ENCODE data around the gene ARHGAP18. TPM values are rescaled to one million over a fixed set of nuclear protein-coding genes. Genes with fewer than 3 reads are reported as not detected.

The ARHGAP18 gene
- total RNA-seq, 1 donor from 2014 or later, result 12.0 TPM

- Mint-ChIP-seq H3K36me3 (no peaks in the 10 kb centered on the region), H3K27ac (no peak overlapping the region), H3K4me3 (no peak overlapping the region), H3K4me1 (ENCODE audit: unreplicated experiment) (peaks cover 12% of the 10 kb centered on the region), H3K9me3 (peaks cover 5% of the 10 kb centered on the region), H3K27me3 (no peaks in the 10 kb centered on the region)
- DNase-seq (ENCODE audit: extremely low spot score, unreplicated experiment), result no peak
- no peak for TF ChIP-seq CTCF (conservative IDR thresholded peaks at IDR 0.05)
Measured at GRCh38 chr6:129657483-129657882, 52.5 kb downstream of the ARHGAP18 start.

DNA sequence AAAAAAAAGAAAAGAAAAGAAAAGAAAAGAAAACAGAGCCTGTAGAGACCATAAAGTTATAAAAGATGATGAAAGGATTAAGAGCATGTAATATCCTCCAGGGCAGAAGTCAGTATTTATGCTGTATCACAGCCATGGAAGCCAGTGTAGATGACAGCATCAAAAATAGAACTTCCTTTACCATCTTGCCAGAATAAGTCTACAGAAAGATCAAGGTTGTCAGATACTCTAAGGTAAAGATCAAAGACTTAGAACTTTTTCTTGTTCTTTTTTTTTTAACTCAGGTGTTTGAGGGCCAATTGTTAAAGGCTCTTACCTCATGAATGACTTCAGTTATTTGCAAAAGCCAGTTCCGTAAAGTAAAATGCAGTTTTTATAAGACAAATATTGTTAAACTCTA, 54.6 kb downstream of the ARHGAP18 start:
- H3K4me3 Mint-ChIP-seq, result no peak overlapping the region
- no peaks in the 10 kb centered on the region for H3K36me3 Mint-ChIP-seq
- DNase-seq (ENCODE audit: extremely low spot score, unreplicated experiment), result no peak
- H3K27me3 Mint-ChIP-seq, result no peaks in the 10 kb centered on the region
- TF ChIP-seq CTCF (conservative IDR thresholded peaks at IDR 0.05), result no peak
- H3K9me3 Mint-ChIP-seq, result peaks cover 4% of the 10 kb centered on the region
- peaks cover 7% of the 10 kb centered on the region for H3K4me1 Mint-ChIP-seq (ENCODE audit: unreplicated experiment)
- H3K27ac Mint-ChIP-seq, result no peak overlapping the region

GRCh38 chr6:129653746-129654145, 56.2 kb downstream of the ARHGAP18 start:
- no peak for TF ChIP-seq CTCF (conservative IDR thresholded peaks at IDR 0.05)
- Mint-ChIP-seq H3K27me3 (no peaks in the 10 kb centered on the region), H3K4me3 (no peak overlapping the region), H3K36me3 (no peaks in the 10 kb centered on the region), H3K9me3 (no peaks in the 10 kb centered on the region), H3K4me1 (ENCODE audit: unreplicated experiment) (peaks cover 8% of the 10 kb centered on the region), H3K27ac (no peak overlapping the region)
- no peak for DNase-seq (ENCODE audit: extremely low spot score, unreplicated experiment)

- Mint-ChIP-seq H3K4me3 (no peak overlapping the region), H3K36me3 (no peaks in the 10 kb centered on the region), H3K4me1 (ENCODE audit: unreplicated experiment) (peaks cover 9% of the 10 kb centered on the region), H3K27ac (no peak overlapping the region), H3K27me3 (no peaks in the 10 kb centered on the region), H3K9me3 (no peaks in the 10 kb centered on the region)
- no peak for TF ChIP-seq CTCF (conservative IDR thresholded peaks at IDR 0.05)
- no peak for DNase-seq (ENCODE audit: extremely low spot score, unreplicated experiment)
Measured at GRCh38 chr6:129653229-129653628, 56.7 kb downstream of the ARHGAP18 start.

GRCh38 chr6:129651291-129651691, 58.7 kb downstream of the ARHGAP18 start:
- Mint-ChIP-seq H3K36me3 (no peaks in the 10 kb centered on the region), H3K27me3 (no peaks in the 10 kb centered on the region), H3K9me3 (no peaks in the 10 kb centered on the region), H3K4me3 (no peak overlapping the region), H3K4me1 (ENCODE audit: unreplicated experiment) (peaks cover 18% of the 10 kb centered on the region), H3K27ac (no peak overlapping the region)
- TF ChIP-seq CTCF (conservative IDR thresholded peaks at IDR 0.05), result no peak
- no peak for DNase-seq (ENCODE audit: extremely low spot score, unreplicated experiment)
